Measurements from ENCODE around the gene BAIAP2L1.

Gene BAIAP2L1

GRCh38 chr7:98354052-98354451 lies 46.8 kb downstream of the BAIAP2L1 start:
- Mint-ChIP-seq H3K27ac (no peak overlapping the region), H3K36me3 (no peaks in the 10 kb centered on the region), H3K4me1 (no peaks in the 10 kb centered on the region), H3K9me3 (no peaks in the 10 kb centered on the region), H3K4me3 (no peak overlapping the region)
- no peak for DNase-seq (ENCODE audit: low spot score in 2 of 2)
- ATAC-seq: no peak

- Mint-ChIP-seq H3K36me3 (no peaks in the 10 kb centered on the region), H3K4me3 (no peak overlapping the region), H3K9me3 (no peaks in the 10 kb centered on the region), H3K4me1 (no peaks in the 10 kb centered on the region), H3K27ac (no peak overlapping the region)
- no peak for ATAC-seq
- DNase-seq (ENCODE audit: low spot score in 2 of 2): no peak
Measured at GRCh38 chr7:98352621-98353020, 48.3 kb downstream of the BAIAP2L1 start.

- H3K4me1 Mint-ChIP-seq: peaks cover 7% of the 10 kb centered on the region
- no peaks in the 10 kb centered on the region for H3K9me3 Mint-ChIP-seq
- H3K36me3 Mint-ChIP-seq: no peaks in the 10 kb centered on the region
- DNase-seq (ENCODE audit: low spot score in 2 of 2) (no peak), ATAC-seq (no peak)
- no peak overlapping the region for H3K27ac Mint-ChIP-seq
- H3K4me3 Mint-ChIP-seq: no peak overlapping the region
Measured at GRCh38 chr7:98351136-98351535, 49.8 kb downstream of the BAIAP2L1 start.

GRCh38 chr7:98348726-98349474 lies 52.0 kb downstream of the BAIAP2L1 start:
- Mint-ChIP-seq H3K9me3 (no peaks in the 10 kb centered on the region), H3K4me1 (peaks cover 7% of the 10 kb centered on the region), H3K36me3 (no peaks in the 10 kb centered on the region), H3K4me3 (no peak overlapping the region), H3K27ac (no peak overlapping the region)
- DNase-seq (ENCODE audit: low spot score in 2 of 2) (no peak), ATAC-seq (no peak)

GRCh38 chr7:98346515-98347069 lies 54.3 kb downstream of the BAIAP2L1 start:
- Mint-ChIP-seq H3K27ac (no peak overlapping the region), H3K36me3 (no peaks in the 10 kb centered on the region), H3K4me3 (no peak overlapping the region), H3K9me3 (no peaks in the 10 kb centered on the region), H3K4me1 (peaks cover 7% of the 10 kb centered on the region)
- DNase-seq (ENCODE audit: low spot score in 2 of 2): no peak
- ATAC-seq: no peak

- Mint-ChIP-seq H3K9me3 (no peaks in the 10 kb centered on the region), H3K4me3 (no peak overlapping the region), H3K4me1 (no peaks in the 10 kb centered on the region), H3K36me3 (no peaks in the 10 kb centered on the region), H3K27ac (no peak overlapping the region)
- ATAC-seq (no peak), DNase-seq (ENCODE audit: low spot score in 2 of 2) (no peak)
Measured at GRCh38 chr7:98341106-98341505, 59.8 kb downstream of the BAIAP2L1 start.

- no peaks in the 10 kb centered on the region for H3K4me1 Mint-ChIP-seq
- no peak overlapping the region for H3K4me3 Mint-ChIP-seq
- DNase-seq (ENCODE audit: low spot score in 2 of 2): no peak
- no peak overlapping the region for H3K27ac Mint-ChIP-seq
- ATAC-seq: no peak
- H3K36me3 Mint-ChIP-seq: no peaks in the 10 kb centered on the region
- H3K9me3 Mint-ChIP-seq: no peaks in the 10 kb centered on the region
Measured at GRCh38 chr7:98339043-98339442, 61.8 kb downstream of the BAIAP2L1 start.

GRCh38 chr7:98338441-98338840 lies 62.4 kb downstream of the BAIAP2L1 start:
- H3K36me3 Mint-ChIP-seq: no peaks in the 10 kb centered on the region
- H3K4me3 Mint-ChIP-seq: no peak overlapping the region
- DNase-seq (ENCODE audit: low spot score in 2 of 2) (no peak), ATAC-seq (no peak)
- no peak overlapping the region for H3K27ac Mint-ChIP-seq
- H3K9me3 Mint-ChIP-seq: no peaks in the 10 kb centered on the region
- no peaks in the 10 kb centered on the region for H3K4me1 Mint-ChIP-seq

GRCh38 chr7:98335411-98335977 lies 65.4 kb downstream of the BAIAP2L1 start:
- DNase-seq (ENCODE audit: low spot score in 2 of 2) (no peak), ATAC-seq (no peak)

GRCh38 chr7:98334081-98334480 lies 66.8 kb downstream of the BAIAP2L1 start:
- Mint-ChIP-seq H3K27ac (no peak overlapping the region), H3K4me1 (no peaks in the 10 kb centered on the region), H3K4me3 (no peak overlapping the region), H3K36me3 (no peaks in the 10 kb centered on the region), H3K9me3 (no peaks in the 10 kb centered on the region)
- ATAC-seq (no peak), DNase-seq (ENCODE audit: low spot score in 2 of 2) (no peak)

More at GRCh38 chr7:98335411-98335977, 65.4 kb downstream of the BAIAP2L1 start:
- H3K36me3 Mint-ChIP-seq: no peaks in the 10 kb centered on the region
- H3K4me1 Mint-ChIP-seq: no peaks in the 10 kb centered on the region
- H3K4me3 Mint-ChIP-seq: no peak overlapping the region
- H3K27ac Mint-ChIP-seq: no peak overlapping the region
- no peaks in the 10 kb centered on the region for H3K9me3 Mint-ChIP-seq

- H3K4me1 Mint-ChIP-seq: no peaks in the 10 kb centered on the region
- no peak for ATAC-seq
- H3K9me3 Mint-ChIP-seq: no peaks in the 10 kb centered on the region
- no peak for DNase-seq (ENCODE audit: low spot score in 2 of 2)
- H3K27ac Mint-ChIP-seq: no peak overlapping the region
- H3K36me3 Mint-ChIP-seq: no peaks in the 10 kb centered on the region
- H3K4me3 Mint-ChIP-seq: no peak overlapping the region
Measured at GRCh38 chr7:98330926-98331529, 69.9 kb downstream of the BAIAP2L1 start.

GRCh38 chr7:98329791-98330373 lies 71.0 kb downstream of the BAIAP2L1 start:
- H3K27ac Mint-ChIP-seq: no peak overlapping the region
- no peak for ATAC-seq
- no peaks in the 10 kb centered on the region for H3K4me1 Mint-ChIP-seq
- H3K36me3 Mint-ChIP-seq: no peaks in the 10 kb centered on the region
- H3K4me3 Mint-ChIP-seq: no peak overlapping the region
- no peak for DNase-seq (ENCODE audit: low spot score in 2 of 2)
- no peaks in the 10 kb centered on the region for H3K9me3 Mint-ChIP-seq

- Mint-ChIP-seq H3K9me3 (no peaks in the 10 kb centered on the region), H3K4me1 (no peaks in the 10 kb centered on the region), H3K4me3 (no peak overlapping the region), H3K36me3 (no peaks in the 10 kb centered on the region), H3K27ac (no peak overlapping the region)
- DNase-seq (ENCODE audit: low spot score in 2 of 2) (no peak), ATAC-seq (no peak)
Measured at GRCh38 chr7:98329100-98329790, 71.6 kb downstream of the BAIAP2L1 start.

GRCh38 chr7:98324782-98325181 lies 76.1 kb downstream of the BAIAP2L1 start:
- DNase-seq (ENCODE audit: low spot score in 2 of 2): no peak
- no peak for ATAC-seq
- Mint-ChIP-seq H3K4me3 (no peak overlapping the region), H3K9me3 (no peaks in the 10 kb centered on the region), H3K36me3 (no peaks in the 10 kb centered on the region), H3K4me1 (no peaks in the 10 kb centered on the region), H3K27ac (no peak overlapping the region)

Data from stimulated activated effector memory CD8-positive, alpha-beta T cell treated with anti-CD3 and anti-CD28 coated beads, Interleukin-12 subunit alpha, Interleukin-12 subunit beta, amount 100 ng/mL, for 72 hours (primary cell).